HL-60 (cell line): ENCODE data around the gene RALA.
A peak's percentile ranks its signal among the peaks of the same experiment; 100 is the strongest.

Experiments used
- CTCF ChIP-seq: IDR thresholded peaks from one replicate; pipeline ENCODE4 v1.5.1; 2011; ENCODE audit warnings: low read length, control low read depth, inconsistent platforms; ENCODE audit not compliant: insufficient read depth
- GABPA ChIP-seq: IDR thresholded peaks from 2 replicates; pipeline ENCODE4 v1.6.1; 2012; ENCODE audit warnings: low read depth
- POLR2AphosphoS5 ChIP-seq: IDR thresholded peaks from 2 replicates; pipeline ENCODE4 v1.6.1; 2012; ENCODE audit warnings: low read depth
- REST ChIP-seq: IDR thresholded peaks from 2 replicates; pipeline ENCODE4 v1.6.1; 2012; ENCODE audit warnings: low read depth; ENCODE audit not compliant: insufficient replicate concordance

- peak; percentile 49 for TF ChIP-seq CTCF
- no peak for TF ChIP-seq GABPA
- no peak for TF ChIP-seq POLR2AphosphoS5
- no peak for TF ChIP-seq REST
Observed at GRCh38 chr7:39746103-39746819, 122.9 kb downstream of the RALA start.
